H1 (cell line): ENCODE measurements around the gene DHRS3. TPM values are rescaled to one million over a fixed set of nuclear protein-coding genes. Genes with fewer than 3 reads are reported as not detected.

Experiments used
- CTCF ChIA-PET: fragments of 300-600 bp; sonication (Branson Sonifier 250); formaldehyde crosslinking; loops from one replicate; lab custom pipeline; 2021; ENCODE audit not compliant: partially characterized antibody; lab: Charles Lee
- POLR2A ChIA-PET: fragments of 300-600 bp; sonication (Branson Sonifier 250); formaldehyde crosslinking; loops from one replicate; lab custom pipeline; 2021; ENCODE audit warnings: inconsistent platforms; ENCODE audit not compliant: partially characterized antibody; lab: Charles Lee
- DNase-seq, 2 experiments: peaks; one replicate each; pipeline versions ENCODE4 v3.0.0 to v3.0.0-alpha.2; 2010 to 2022; ENCODE audit warnings: low spot score in 2 of 2, low read depth in 1 of 2, mixed read lengths in 1 of 2
- FAIRE-seq: peaks from 2 replicates; lab custom pipeline; 2011; peaks lifted over from hg19 to GRCh38; lab: Jason Lieb, UNC
- H2AFZ ChIP-seq: 2 replicates; pipeline ENCODE4 v1.8.1; 2012; ENCODE audit warnings: low read length, inconsistent platforms
- H2AK5ac ChIP-seq: 2 replicates; pipeline ENCODE4 v1.6.1; 2013; ENCODE audit warnings: low read depth, low read length
- H2BK120ac ChIP-seq: replicated peaks from 2 replicates; pipeline ENCODE3; 2013; ENCODE audit warnings: low read depth, low read length, inconsistent platforms
- H2BK12ac ChIP-seq: 2 replicates; pipeline ENCODE4 v1.6.1; 2013; ENCODE audit warnings: low read depth, low read length
- H2BK15ac ChIP-seq: 2 replicates; pipeline ENCODE4 v1.6.1; 2013; ENCODE audit warnings: low read length
- H2BK20ac ChIP-seq: 2 replicates; pipeline ENCODE4 v1.6.1; 2013; ENCODE audit warnings: low read length
- H2BK5ac ChIP-seq: 2 replicates; pipeline ENCODE4 v1.6.1; 2013; ENCODE audit warnings: low read depth, low read length
- H3K14ac ChIP-seq: 2 replicates; pipeline ENCODE4 v1.6.1; 2013; ENCODE audit warnings: inconsistent platforms; ENCODE audit not compliant: insufficient read length
- H3K18ac ChIP-seq: 2 replicates; pipeline ENCODE4 v1.6.1; 2013; ENCODE audit warnings: low read length; ENCODE audit errors: extremely low read depth
- H3K23ac ChIP-seq: 2 replicates; pipeline ENCODE4 v1.6.1; 2013; ENCODE audit warnings: inconsistent platforms; ENCODE audit not compliant: insufficient read length
- H3K23me2 ChIP-seq: 2 replicates; pipeline ENCODE4 v1.6.1; 2013; ENCODE audit warnings: low read depth, low read length
- H3K27ac ChIP-seq: 2 replicates; pipeline ENCODE4 v1.6.1; 2011; ENCODE audit warnings: low read depth, low read length, inconsistent platforms
- H3K27me3 ChIP-seq, 4 experiments: replicated peaks in 1 of 4; 1 replicate in 1 of 4; 2 replicates in 3 of 4; pipeline versions ENCODE4 v1.6.1 to v1.8.1; 2011 to 2013; ENCODE audit warnings: low read length in 3 of 4, mild to moderate bottlenecking in 3 of 4, inconsistent platforms in 2 of 4, mixed read lengths in 2 of 4, moderate library complexity in 1 of 4; ENCODE audit not compliant: control insufficient read depth in 3 of 4, insufficient read depth in 3 of 4; ENCODE audit errors: extremely low read depth in 1 of 4
- H3K36me3 ChIP-seq, 4 experiments: 2 replicates each; pipeline versions ENCODE4 v1.6.1 to v1.8.1; 2011 to 2013; ENCODE audit warnings: mild to moderate bottlenecking in 4 of 4, low read length in 3 of 4, moderate library complexity in 2 of 4, control low read depth in 1 of 4, inconsistent platforms in 1 of 4; ENCODE audit not compliant: insufficient read depth in 4 of 4, control insufficient read depth in 2 of 4
- H3K4ac ChIP-seq: replicated peaks from 2 replicates; pipeline ENCODE3; 2013; ENCODE audit warnings: low read length, low read depth, mixed read lengths, inconsistent platforms; ENCODE audit not compliant: insufficient read length
- H3K4me1 ChIP-seq, 4 experiments: replicated peaks in 1 of 4; 1 replicate in 1 of 4; 2 replicates in 3 of 4; pipeline versions ENCODE4 v1.6.1 to v1.8.1; 2011 to 2013; ENCODE audit warnings: low read length in 3 of 4, inconsistent platforms in 2 of 4, mixed read lengths in 1 of 4; ENCODE audit not compliant: insufficient read depth in 4 of 4, control insufficient read depth in 3 of 4
- H3K4me2 ChIP-seq, 2 experiments: 2 replicates each; pipeline versions ENCODE4 v1.6.1 to v1.8.1; 2011 to 2013; ENCODE audit warnings: low read depth in 2 of 2, low read length in 2 of 2, control low read depth in 1 of 2, inconsistent platforms in 1 of 2, mild to moderate bottlenecking in 1 of 2; ENCODE audit not compliant: insufficient read depth in 1 of 2
- H3K4me3 ChIP-seq, 4 experiments: fragments of 200-600, 300-600 bp in 1 of 4; sonication (generic), shearing (Covaris generic), sonication (Bioruptor Twin) in 1 of 4; 2 replicates each; pipeline versions ENCODE4 v1.5.1 to v1.8.1; 2011 to 2016; ENCODE audit warnings: low read length in 4 of 4, low read depth in 3 of 4, control low read depth in 2 of 4, inconsistent platforms in 2 of 4, mild to moderate bottlenecking in 2 of 4, mixed read lengths in 1 of 4, moderate library complexity in 1 of 4; ENCODE audit not compliant: insufficient read depth in 2 of 4; ENCODE audit errors: extremely low read depth in 1 of 4
- H3K56ac ChIP-seq: replicated peaks from 2 replicates; pipeline ENCODE3; 2013; ENCODE audit warnings: low read depth, mild to moderate bottlenecking, mixed read lengths, low read length, inconsistent platforms; ENCODE audit not compliant: insufficient read length
- H3K79me1 ChIP-seq: 2 replicates; pipeline ENCODE4 v1.6.1; 2013; ENCODE audit warnings: low read depth, low read length, control low read depth
- H3K79me2 ChIP-seq, 2 experiments: 2 replicates each; pipeline versions ENCODE4 v1.6.1 to v1.8.1; 2012 to 2013; ENCODE audit warnings: low read length in 2 of 2, mild to moderate bottlenecking in 2 of 2, inconsistent platforms in 1 of 2; ENCODE audit not compliant: insufficient read depth in 2 of 2, control insufficient read depth in 1 of 2
- H3K9ac ChIP-seq, 4 experiments: replicated peaks in 1 of 4; 1 replicate in 1 of 4; 2 replicates in 3 of 4; pipeline versions ENCODE4 v1.6.1 to v1.8.1; 2011 to 2013; ENCODE audit warnings: low read depth in 3 of 4, low read length in 3 of 4, control low read depth in 2 of 4, mild to moderate bottlenecking in 2 of 4, moderate library complexity in 2 of 4, inconsistent platforms in 1 of 4; ENCODE audit errors: extremely low read depth in 1 of 4
- H3K9me3 ChIP-seq, 2 experiments: 2 replicates each; pipeline versions ENCODE4 v1.6.1 to v1.8.1; 2012 to 2013; ENCODE audit warnings: mild to moderate bottlenecking in 2 of 2, moderate library complexity in 2 of 2, control low read depth in 1 of 2, inconsistent platforms in 1 of 2, low read depth in 1 of 2, low read length in 1 of 2, mixed read lengths in 1 of 2; ENCODE audit not compliant: insufficient read depth in 2 of 2
- H4K20me1 ChIP-seq, 2 experiments: replicated peaks in 1 of 2; 2 replicates each; pipeline versions ENCODE3 to v1.8.1; 2011 to 2013; ENCODE audit warnings: inconsistent platforms in 2 of 2, low read length in 2 of 2, mild to moderate bottlenecking in 1 of 2; ENCODE audit not compliant: insufficient read depth in 2 of 2, control insufficient read depth in 1 of 2
- H4K5ac ChIP-seq: 2 replicates; pipeline ENCODE4 v1.6.1; 2013; ENCODE audit warnings: low read length, low read depth, mixed read lengths, inconsistent platforms; ENCODE audit not compliant: insufficient read length
- H4K8ac ChIP-seq: 2 replicates; pipeline ENCODE4 v1.8.0; 2013; ENCODE audit warnings: mild to moderate bottlenecking, moderate library complexity, low read length, inconsistent platforms; ENCODE audit not compliant: insufficient read depth; ENCODE audit errors: extremely low read depth
- H4K91ac ChIP-seq: replicated peaks from 2 replicates; pipeline ENCODE3; 2013; ENCODE audit warnings: low read length, mixed read lengths, inconsistent platforms; ENCODE audit not compliant: insufficient read length
- JUND ChIP-seq: IDR thresholded peaks from 2 replicates; pipeline ENCODE4 v1.6.1; 2011; ENCODE audit warnings: mild to moderate bottlenecking, improper control_type of control experiment, low read length
- POU5F1 ChIP-seq: IDR thresholded peaks from 2 replicates; pipeline ENCODE4 v1.6.1; 2011; ENCODE audit warnings: low read depth, mild to moderate bottlenecking, low read length, moderate library complexity
- TAF1 ChIP-seq: IDR thresholded peaks from 2 replicates; pipeline ENCODE4 v1.6.1; 2011; ENCODE audit warnings: mild to moderate bottlenecking, low read depth, low read length
- WGBS, 2 experiments: shearing (Covaris generic) in 1 of 2; methylation state at CpG; one replicate each; pipeline versions ENCODE4 v1.1.6 to v1.1.7; 2013 to 2015; ENCODE audit warnings: low lambda C conversion rate in 2 of 2, mixed read lengths in 2 of 2, inconsistent platforms in 1 of 2, low coverage in 1 of 2, missing lambda C conversion rate in 1 of 2; ENCODE audit not compliant: insufficient replicate concordance in 2 of 2, insufficient coverage in 1 of 2, insufficient read length in 1 of 2; ENCODE audit errors: extremely low coverage in 1 of 2, missing lambda C conversion rate in 1 of 2; 5-methylcytosine and 5-hydroxymethylcytosine counted together
- polyA plus RNA-seq, 7 experiments: library from polyadenylated mRNA; depleted of rRNA in 3 of 7; stranded (reverse) in 5 of 7; unstranded in 2 of 7; fragments of >200 nt in 5 of 7; fragments of 200-250 nt in 2 of 7; gene quantifications; 1 replicate in 5 of 7; 2 replicates in 1 of 7; 4 replicates in 1 of 7; pipeline versions ENCODE4 v1.2.1 to v1.2.3, GENCODE V29; 2011 to 2013; ENCODE audit warnings: missing spikeins in 2 of 7, mixed read lengths in 2 of 7
- total RNA-seq: library from RNA; stranded (reverse); fragmentation: NEBNext Ultra II Directional; extraction: Animal tissue kit (Norgen Biotek cat#: 25700); gene quantifications from 2 replicates; pipeline ENCODE4 v1.2.1, GENCODE V29; 2021

The DHRS3 gene
- total and polyA plus RNA-seq, 2 of the 8 experiments (the other 6 are each of a cell fraction or from before 2014, with no cell fraction given), result 32.5 to 36.4 TPM

DNA sequence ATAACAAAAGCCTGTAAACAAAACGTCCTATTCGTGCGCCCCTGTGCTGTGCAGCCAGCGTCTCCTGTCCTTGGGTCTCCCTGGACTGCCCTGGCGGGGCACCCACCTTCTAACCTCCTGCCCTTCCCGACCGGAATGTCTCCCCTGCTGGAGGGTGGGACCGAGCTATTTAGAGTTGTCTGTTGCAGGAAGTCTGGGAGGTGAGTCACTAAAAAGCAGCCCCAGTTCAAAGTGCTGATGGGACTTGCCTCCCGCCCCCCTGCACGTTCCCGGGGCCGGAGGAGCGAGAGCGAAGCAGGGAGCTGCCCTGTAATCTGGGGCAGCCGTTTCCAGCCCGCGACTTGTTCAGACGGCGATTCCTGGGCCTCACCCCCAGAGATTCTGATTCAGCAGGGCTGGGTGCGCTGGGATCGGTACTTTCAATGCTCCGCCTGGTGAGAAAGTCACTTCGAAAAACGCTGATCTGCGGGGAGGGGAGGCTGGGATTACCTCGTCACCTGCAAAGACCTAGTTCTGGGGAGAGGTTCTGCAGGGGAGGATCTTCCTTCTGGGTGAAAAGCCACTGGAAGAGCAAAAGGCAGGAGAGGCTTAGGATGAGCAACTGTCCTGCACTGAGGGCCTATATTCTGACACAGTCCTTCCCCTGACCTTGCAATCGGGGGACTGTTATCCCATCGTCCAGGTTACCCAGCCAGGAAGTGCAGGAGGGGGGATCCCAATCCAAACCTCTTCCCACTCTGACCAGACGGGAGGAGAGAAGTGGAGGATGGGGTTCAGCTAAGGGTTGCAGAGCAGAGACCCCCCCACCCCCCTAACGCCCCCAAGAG lies 1.2 kb upstream of the DHRS3 start:
- Histone ChIP-seq H2AFZ (no peak overlapping the region), H3K4me2 (peak overlapping the region; percentile 62 to 97), H2BK20ac (no peak overlapping the region), H4K8ac (no peak overlapping the region; the same call in 1 of the 2 replicates), H2BK15ac (peak overlapping the region; percentile 4; the same call in 1 of the 2 replicates), H3K27ac (no peak overlapping the region), H3K18ac (peak overlapping the region; percentile 95), H3K23ac (no peak overlapping the region), H3K4ac (peak overlapping the region; percentile 64), H3K9ac (peak overlapping the region in 3 of 4 experiments; percentile 34 to 74 (median 70); a peak in 4 of 7 replicates), H3K79me2 (peaks cover 10 to 15% of the 10 kb centered on the region in 2 experiments), H2AK5ac (no peak overlapping the region), H3K36me3 (no peaks in the 10 kb centered on the region), H2BK120ac (peak overlapping the region; percentile 30), H3K27me3 (no peaks in the 10 kb centered on the region; a peak in 1 of 7 replicates), H2BK5ac (peak overlapping the region; percentile 47; the same call in 1 of the 2 replicates), H2BK12ac (peak overlapping the region; percentile 35; the same call in 1 of the 2 replicates), H3K4me1 (peaks cover 8 to 24% (median 15%) of the 10 kb centered on the region in 4 experiments), H3K14ac (no peak overlapping the region), H3K9me3 (no peaks in the 10 kb centered on the region), H4K5ac (no peak overlapping the region), H4K20me1 (peaks cover 0 to 4% of the 10 kb centered on the region in 2 experiments), H4K91ac (peak overlapping the region; percentile 76), H3K56ac (no peak overlapping the region), H3K79me1 (peaks cover 3% of the 10 kb centered on the region), H3K23me2 (peaks cover 27% of the 10 kb centered on the region), H3K4me3 (peak overlapping the region; percentile 81 to 97 (median 90))
- POLR2A ChIA-PET, result interaction anchor here (0.7 to 11.4 kb wide), 11 partner anchors 10 to 79 kb away, joined by 3 to 107 read pairs (median 5); no protein-coding TSS in a partner anchor
- 4% methylated on average over 30 of the region's 30 CpGs; no CpG with 5 or more reads in 1 of the 2 experiments for WGBS, 2 experiments
- FAIRE-seq (no peak), DNase-seq (peak in 1 of 2 experiments; percentile 72)
- CTCF ChIA-PET, result interaction anchor here (0.6 to 11.2 kb wide), 26 partner anchors 8 to 390 kb away, joined by 3 to 130 read pairs (median 4); no protein-coding TSS in a partner anchor
- TF ChIP-seq JUND, result peak; percentile 69
- peak; percentile 54; the same call in 1 of the 2 replicates for TF ChIP-seq TAF1
- TF ChIP-seq POU5F1, result no peak
